Stomach (tissue), 9 donors: ENCODE measurements around the gene CYTH1. TPM values are rescaled to one million over a fixed set of nuclear protein-coding genes. Genes with fewer than 3 reads are reported as not detected.

Experiments
- DNase-seq, 2 donors: peaks; one replicate each; pipeline versions ENCODE4 v3.0.0 to v3.0.0-alpha.2; 2013 to 2019
- H3K27ac ChIP-seq, 5 donors: fragments of 200-600 bp in 4 of 5; sonication (generic) in 4 of 5; one replicate each; pipeline ENCODE4 v1.5.1; 2013 to 2019; ENCODE audit warnings: mild to moderate bottlenecking in 1 of 5, moderate library complexity in 1 of 5
- H3K27me3 ChIP-seq, 3 donors: fragments of 200-600 bp; sonication (generic); one replicate each; pipeline ENCODE4 v1.5.1; 2017 to 2019; ENCODE audit warnings: mixed run types in 1 of 3
- H3K36me3 ChIP-seq, 4 donors: fragments of 200-600 bp; sonication (generic); 1 replicate in 3 of 4; 2 replicates in 1 of 4; pipeline ENCODE4 v1.5.1; 2016 to 2019
- H3K4me1 ChIP-seq, 4 donors: fragments of 200-600 bp; sonication (generic); one replicate each; pipeline ENCODE4 v1.5.1; 2016 to 2019
- H3K4me3 ChIP-seq, 4 donors: fragments of 200-600 bp; sonication (generic) in 3 of 4; one replicate each; pipeline ENCODE4 v1.5.1; 2016 to 2019; ENCODE audit warnings: mild to moderate bottlenecking in 1 of 4
- H3K9me3 ChIP-seq, 4 donors: fragments of 200-600 bp; sonication (generic); one replicate each; pipeline ENCODE4 v1.5.1; 2016 to 2019
- CTCF ChIP-seq, 7 experiments: fragments of 450-650 bp in 4 of 7; fragments of 200-600 bp in 3 of 7; sonication (generic) in 3 of 7; IDR thresholded peaks; one replicate each; pipeline ENCODE4 v1.5.1; 2016 to 2019; ENCODE audit warnings: antibody characterized with exemption in 7 of 7, control low read depth in 2 of 7, mild to moderate bottlenecking in 1 of 7
- EP300 ChIP-seq: sonication (generic); formaldehyde crosslinking; IDR thresholded peaks from one replicate; pipeline ENCODE4 v1.6.1; 2017; ENCODE audit warnings: antibody characterized with exemption
- POLR2A ChIP-seq, 4 donors: fragments of 450-650 bp; IDR thresholded peaks; one replicate each; pipeline ENCODE4 v1.6.1; 2016; ENCODE audit warnings: antibody characterized with exemption in 4 of 4, control low read depth in 2 of 4, mild to moderate bottlenecking in 1 of 4, moderate library complexity in 1 of 4
- POLR2AphosphoS5 ChIP-seq, 3 donors: sonication (generic); formaldehyde crosslinking; IDR thresholded peaks; one replicate each; pipeline ENCODE4 v1.6.1; 2016; ENCODE audit warnings: antibody characterized with exemption in 3 of 3
- WGBS, 5 donors: extraction: QIAGEN DNeasy Blood & Tissue Kit in 3 of 5; methylation state at CpG; one replicate each; pipeline versions ENCODE4 v1.1.5 to v1.1.7; 2013 to 2018; 5-methylcytosine and 5-hydroxymethylcytosine counted together
- intact Hi-C: fragments of 100-400 bp; cut with DNase I; formaldehyde crosslinking; loops from one replicate; pipeline ENCODE4 v1.15.1; 2023; ENCODE audit warnings: low total_unique reads
- polyA plus RNA-seq, 3 donors: library from polyadenylated mRNA; stranded (reverse); fragments of 200-250 nt; gene quantifications; one replicate each; pipeline ENCODE4 v1.2.3, GENCODE V29; 2013
- total RNA-seq, 5 donors: library from RNA; depleted of rRNA; stranded (reverse); fragments of >200 nt; gene quantifications; one replicate each; pipeline versions ENCODE4 v1.1.0 to v1.2.3, GENCODE V29; 2014 to 2016
- donor health status: healthy with polysubstance abuse.
- donor health status: Bipolar disorder and iron deficiency.
- donor health status: healthy.

Gene CYTH1
- total and polyA plus RNA-seq, 8 donors: 29.6 to 137 (median 55.9) TPM

DNA sequence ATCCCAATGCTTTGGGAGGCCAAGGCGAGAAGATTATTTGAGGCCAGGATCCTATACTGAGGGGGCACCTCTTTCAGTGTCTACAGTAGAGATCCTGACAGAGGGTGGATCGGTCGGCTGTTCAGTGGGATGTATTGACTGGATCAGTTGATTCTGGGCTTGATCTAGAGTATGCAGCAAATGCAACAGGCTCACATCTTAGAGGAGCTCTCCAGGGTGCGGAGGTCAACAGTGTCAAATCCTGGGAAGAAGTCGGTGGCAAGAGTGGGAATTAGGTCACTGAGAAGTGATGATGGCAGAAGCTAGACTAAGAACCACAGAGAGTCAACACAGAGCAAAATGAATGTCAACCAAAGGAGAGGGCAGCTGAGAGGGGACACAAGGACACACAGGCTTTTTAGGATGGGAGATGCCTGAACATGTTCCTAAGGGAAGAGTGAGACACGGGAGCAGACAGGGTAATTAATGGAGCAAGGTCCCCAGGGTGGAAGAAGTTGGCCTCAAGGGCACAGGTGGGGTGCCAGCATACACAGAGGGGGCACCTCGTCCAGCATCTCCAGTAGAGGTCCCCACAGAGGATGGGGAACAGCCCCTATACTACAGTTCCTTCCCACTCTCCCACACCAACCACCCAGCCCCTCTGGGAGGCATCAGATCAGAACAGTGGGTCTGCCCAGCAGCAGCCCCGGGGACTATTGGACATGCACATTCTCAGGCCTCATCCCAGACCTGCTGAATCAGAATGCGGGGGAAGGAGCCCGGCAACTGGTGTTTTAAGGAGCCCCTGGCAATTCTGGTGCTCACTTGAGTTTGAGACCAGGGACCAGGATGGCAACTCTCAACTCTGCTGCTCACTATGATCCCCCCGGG, 10.0 kb upstream of the CYTH1 start:
- 83 to 88% (median 86%) methylated on average over 10 to 11 of the region's 11 CpGs for WGBS, 5 donors
- Histone ChIP-seq H3K36me3 (peaks cover 10 to 52% (median 42%) of the 10 kb centered on the region in 4 donors), H3K27ac (peak overlapping the region; percentile 17 to 77 (median 71)), H3K4me1 (peaks cover 35 to 65% (median 55%) of the 10 kb centered on the region in 4 donors), H3K27me3 (no peaks in the 10 kb centered on the region), H3K4me3 (no peak overlapping the region), H3K9me3 (no peaks in the 10 kb centered on the region)
- DNase-seq: no peak
- TF ChIP-seq CTCF (IDR thresholded peaks at IDR 0.05) (no peak), POLR2A (IDR thresholded peaks at IDR 0.05) (no peak), POLR2AphosphoS5 (IDR thresholded peaks at IDR 0.05) (no peak), EP300 (no peak)
- intact Hi-C loops: loop anchor here (10.0 kb wide), 1 partner anchor 297 kb away; no protein-coding TSS in a partner anchor

DNA sequence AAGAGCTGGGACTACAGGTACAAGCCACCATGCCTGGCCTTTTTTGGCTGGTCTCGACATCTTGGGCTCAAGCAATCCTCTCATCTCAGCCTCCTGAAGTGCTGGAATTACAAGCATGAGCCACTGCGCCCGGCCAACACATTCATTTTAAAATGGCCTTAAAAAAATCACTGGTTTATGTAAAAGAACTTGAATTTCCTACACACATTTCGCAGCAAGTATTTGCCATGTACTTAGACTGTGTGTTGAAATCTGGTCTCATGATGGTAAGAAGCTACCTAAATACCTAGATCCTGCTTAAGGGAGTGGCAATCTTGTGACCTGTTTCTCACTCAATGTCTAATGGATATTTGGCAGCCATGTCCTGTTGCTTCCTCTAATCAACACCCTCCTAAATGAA, 8.5 kb upstream of the CYTH1 start:
- whole genome bisulfite sequencing, 5 donors: 86 to 95% (median 94%) methylated on average over 4 of the region's 4 CpGs
- peaks cover 10 to 37% (median 26%) of the 10 kb centered on the region in 4 donors for H3K36me3 ChIP-seq
- TF ChIP-seq POLR2A (IDR thresholded peaks at IDR 0.05) (no peak), EP300 (no peak), POLR2AphosphoS5 (IDR thresholded peaks at IDR 0.05) (no peak), CTCF (IDR thresholded peaks at IDR 0.05) (no peak)
- no peaks in the 10 kb centered on the region for H3K9me3 ChIP-seq
- no peak overlapping the region for H3K4me3 ChIP-seq
- peaks cover 30 to 55% (median 45%) of the 10 kb centered on the region in 4 donors for H3K4me1 ChIP-seq
- intact Hi-C loops: loop anchor here (10.0 kb wide), 1 partner anchor 296 kb away; no protein-coding TSS in a partner anchor
- H3K27me3 ChIP-seq: no peaks in the 10 kb centered on the region
- DNase-seq: no peak
- H3K27ac ChIP-seq: peak overlapping the region; percentile 69 to 81 (median 75)

DNA sequence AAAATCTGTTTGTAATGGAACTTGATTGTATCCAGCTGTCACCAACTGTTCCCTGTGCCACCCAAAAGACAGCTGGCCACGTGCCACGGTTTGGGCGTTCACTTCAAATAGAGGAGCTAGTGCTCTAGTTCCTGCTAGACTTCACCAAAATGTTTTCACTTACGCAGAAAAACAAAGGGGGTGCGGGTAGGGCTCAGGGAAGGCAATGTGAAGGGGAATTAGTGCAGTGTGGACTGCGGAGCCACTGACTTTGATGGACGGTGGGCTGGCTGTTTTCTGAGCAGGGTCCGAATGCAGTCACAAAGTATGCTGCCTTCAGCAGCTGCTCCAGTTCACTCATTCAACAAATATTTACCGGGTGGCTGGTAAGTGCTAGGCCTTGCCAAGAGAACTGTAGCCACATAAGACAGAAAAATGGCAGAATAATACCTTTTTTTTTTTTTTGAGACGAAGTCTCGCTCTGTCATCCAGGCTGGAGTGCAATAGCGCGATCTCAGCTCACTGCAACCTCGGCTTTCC, 7.6 kb upstream of the CYTH1 start:
- TF ChIP-seq EP300: no peak
- TF ChIP-seq POLR2AphosphoS5 (IDR thresholded peaks at IDR 0.05): peak in 1 of 3 donors; percentile 45
- Histone ChIP-seq H3K36me3 (peaks cover 6 to 29% (median 18%) of the 10 kb centered on the region in 4 donors), H3K27ac (peak overlapping the region; percentile 69 to 81 (median 75)), H3K4me1 (peaks cover 36 to 61% (median 52%) of the 10 kb centered on the region in 4 donors), H3K9me3 (no peaks in the 10 kb centered on the region), H3K27me3 (no peaks in the 10 kb centered on the region), H3K4me3 (no peak overlapping the region)
- intact Hi-C loops: loop anchor here (10.0 kb wide), 1 partner anchor 295 kb away; no protein-coding TSS in a partner anchor
- peak; percentile 81 to 90 for DNase-seq
- 14 to 39% (median 20%) methylated on average over 14 of the region's 14 CpGs for WGBS, 5 donors

GRCh38 chr17:78789149-78789662, 7.1 kb upstream of the CYTH1 start:
- intact Hi-C loops: no loop called here
- peaks cover 2 to 24% (median 13%) of the 10 kb centered on the region in 4 donors for H3K36me3 ChIP-seq

More at GRCh38 chr17:78789149-78789662, 7.1 kb upstream of the CYTH1 start:
- Histone ChIP-seq H3K27ac (peak overlapping the region; percentile 69 to 81 (median 75)), H3K4me1 (peaks cover 41 to 66% (median 56%) of the 10 kb centered on the region in 4 donors), H3K27me3 (no peaks in the 10 kb centered on the region), H3K4me3 (no peak overlapping the region), H3K9me3 (no peaks in the 10 kb centered on the region)
- no peak for DNase-seq
- 49 to 66% (median 62%) methylated on average over 5 of the region's 5 CpGs for WGBS, 5 donors
- TF ChIP-seq CTCF (IDR thresholded peaks at IDR 0.05) (no peak), POLR2AphosphoS5 (IDR thresholded peaks at IDR 0.05) (no peak), EP300 (no peak), POLR2A (IDR thresholded peaks at IDR 0.05) (no peak)
